Measurements from ENCODE around the gene ZFHX2.

Gene ZFHX2

DNA sequence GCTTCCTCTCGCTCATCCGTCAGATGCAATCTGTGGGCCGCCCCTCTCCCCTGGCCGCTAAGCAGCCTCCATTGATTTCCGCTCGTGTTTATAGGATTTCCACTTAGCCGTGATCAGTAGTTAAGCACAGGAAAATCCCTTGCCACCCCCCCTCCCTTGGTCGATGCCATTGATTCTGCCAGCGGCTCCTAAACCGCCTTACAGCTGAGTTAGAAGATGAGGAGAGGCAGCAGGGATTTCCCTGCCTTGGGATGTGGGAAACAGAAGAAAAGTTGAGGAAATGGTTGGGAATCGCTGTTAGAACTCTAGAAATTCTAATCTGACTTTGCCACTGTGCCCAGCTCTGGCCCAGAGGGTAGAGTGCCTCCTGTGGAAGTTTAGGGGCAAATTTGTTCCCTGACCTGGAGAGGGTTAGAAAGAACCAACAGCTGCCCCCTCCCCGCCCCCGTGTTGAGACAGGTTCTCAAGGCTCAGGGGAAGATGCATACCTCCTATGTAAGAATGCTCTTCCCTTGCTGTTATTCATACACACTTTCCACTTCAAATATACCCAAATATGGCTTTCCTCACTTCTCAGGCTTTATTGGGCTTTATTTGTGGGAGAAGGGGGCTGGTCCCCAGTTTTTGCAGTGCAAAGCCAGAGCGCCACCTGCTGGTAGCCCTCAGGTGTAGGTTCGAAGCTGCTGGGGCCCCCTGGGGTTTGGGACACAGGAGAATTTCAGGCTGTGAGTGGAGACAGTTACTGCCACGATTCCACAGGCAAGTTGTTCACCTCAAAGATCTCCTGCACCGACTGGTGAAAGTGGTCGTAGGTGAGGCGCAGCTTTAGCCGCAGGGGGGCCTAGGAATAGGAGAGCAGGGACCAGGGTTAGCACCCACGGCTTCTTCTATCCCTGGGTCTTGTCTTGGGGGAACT, 7.7 kb upstream of the ZFHX2 start:
- H3K4me2 ChIP-seq: no peak overlapping the region
- H3K27ac ChIP-seq: 0 out of 22 replicates have a peak overlapping the region, but pooled peaks of 1 of the 11 experiments have one; percentile 90
- peak overlapping the region in 6 of 11 experiments; percentile 9 to 95 (median 65); a peak in 6 of 22 replicates for H3K9ac ChIP-seq
- H3K4me1 ChIP-seq: peaks cover 19 to 49% (median 29%) of the 10 kb centered on the region in 10 experiments
- peaks cover 54 to 66% (median 61%) of the 10 kb centered on the region in 11 experiments for H3K36me3 ChIP-seq
- TF ChIP-seq Cebpa-rat (IDR thresholded peaks at IDR 0.05): no peak
- peaks cover 6 to 64% (median 21%) of the 10 kb centered on the region in 11 experiments; a peak in 17 of 22 replicates for H4K20me1 ChIP-seq
- H3K9me3 ChIP-seq (replicated peaks in 1 of 11): no peaks in the 10 kb centered on the region
- no peaks in the 10 kb centered on the region for H3K27me3 ChIP-seq
- no peak overlapping the region for H3K4me3 ChIP-seq

DNA sequence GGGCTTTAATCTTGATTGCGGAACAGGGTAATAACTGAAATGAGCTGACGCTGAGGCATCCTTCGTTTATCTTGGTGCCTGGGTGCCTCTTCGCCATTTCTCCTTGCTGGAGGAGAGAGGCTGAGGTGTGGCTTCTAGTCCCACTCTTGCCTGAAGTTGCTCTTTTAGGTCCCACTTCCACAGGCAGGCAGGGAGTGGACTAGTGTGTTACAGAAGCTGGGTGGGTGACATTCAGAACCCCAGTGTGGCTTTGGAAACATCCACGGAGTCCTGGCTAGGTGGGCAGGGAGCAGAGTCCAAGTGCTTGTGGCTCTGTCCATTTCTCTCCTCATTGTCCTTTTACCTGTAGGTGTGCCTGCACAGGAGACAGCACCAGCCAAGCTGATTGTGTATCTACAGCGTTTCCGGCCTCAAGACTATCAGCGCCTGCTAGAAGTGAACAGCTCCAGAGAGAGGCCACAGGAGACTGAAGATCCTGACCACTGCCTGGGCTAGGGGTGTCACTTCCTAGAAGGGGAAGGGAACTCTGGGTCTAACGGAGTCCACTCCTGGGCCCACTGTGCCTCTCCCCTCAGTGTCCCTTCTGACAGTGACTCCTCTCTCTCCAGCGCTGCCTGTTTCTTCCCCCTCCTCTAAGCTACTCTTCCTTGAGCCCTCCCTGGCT, 6.9 kb upstream of the ZFHX2 start:
- Histone ChIP-seq H3K9ac (peak overlapping the region in 9 of 11 experiments; percentile 9 to 97 (median 93); a peak in 12 of 22 replicates), H3K4me2 (peak overlapping the region in 10 of 11 experiments; percentile 85 to 99 (median 96); a peak in 9 of 22 replicates)

DNA sequence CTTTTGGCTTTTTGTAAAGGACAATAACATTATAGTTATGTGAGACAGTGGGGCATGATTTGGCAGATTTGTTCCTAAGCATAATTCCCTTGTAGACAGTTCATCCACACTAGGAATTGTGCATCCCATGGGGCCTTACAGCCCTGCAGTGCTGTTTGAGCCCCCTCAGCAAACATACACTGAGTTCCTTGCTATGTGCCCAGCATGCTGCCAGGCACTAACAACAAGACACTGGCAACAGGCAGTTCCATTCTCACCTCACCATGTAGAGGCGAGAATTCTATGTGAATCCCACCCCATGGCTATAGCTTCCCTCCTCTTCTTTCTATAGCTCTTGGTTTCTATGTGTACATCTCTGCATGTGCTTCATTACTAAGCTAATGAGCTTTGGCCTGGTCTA, 6.4 kb upstream of the ZFHX2 start:
- peaks cover 19 to 38% (median 28%) of the 10 kb centered on the region in 10 experiments for H3K4me1 ChIP-seq
- no peaks in the 10 kb centered on the region for H3K9me3 ChIP-seq (replicated peaks in 1 of 11)
- peak overlapping the region in 10 of 11 experiments; percentile 89 to 97 (median 94); a peak in 15 of 22 replicates for H3K9ac ChIP-seq
- no peak for TF ChIP-seq Cebpa-rat (IDR thresholded peaks at IDR 0.05)
- peak overlapping the region in 1 of 10 experiments; percentile 87; a peak in 1 of 20 replicates for H3K4me3 ChIP-seq
- H3K36me3 ChIP-seq: peaks cover 41 to 53% (median 49%) of the 10 kb centered on the region in 11 experiments
- no peaks in the 10 kb centered on the region for H3K27me3 ChIP-seq
- peak overlapping the region in 1 of 11 experiments; percentile 90; a peak in 2 of 22 replicates for H3K27ac ChIP-seq
- peaks cover 0 to 51% (median 12%) of the 10 kb centered on the region in 11 experiments; a peak in 15 of 22 replicates for H4K20me1 ChIP-seq
- H3K4me2 ChIP-seq: peak overlapping the region; percentile 85 to 99 (median 97); a peak in 21 of 22 replicates

More for the DNA sequence above, 6.9 kb upstream of the ZFHX2 start:
- no peak overlapping the region for H3K4me3 ChIP-seq
- H4K20me1 ChIP-seq: peaks cover 5 to 56% (median 16%) of the 10 kb centered on the region in 11 experiments; a peak in 17 of 22 replicates
- peaks cover 19 to 44% (median 29%) of the 10 kb centered on the region in 10 experiments for H3K4me1 ChIP-seq
- TF ChIP-seq Cebpa-rat (IDR thresholded peaks at IDR 0.05): no peak
- H3K9me3 ChIP-seq (replicated peaks in 1 of 11): no peaks in the 10 kb centered on the region
- peaks cover 46 to 58% (median 54%) of the 10 kb centered on the region in 11 experiments for H3K36me3 ChIP-seq
- no peaks in the 10 kb centered on the region for H3K27me3 ChIP-seq
- H3K27ac ChIP-seq: peak overlapping the region in 1 of 11 experiments; percentile 90; a peak in 2 of 22 replicates

DNA sequence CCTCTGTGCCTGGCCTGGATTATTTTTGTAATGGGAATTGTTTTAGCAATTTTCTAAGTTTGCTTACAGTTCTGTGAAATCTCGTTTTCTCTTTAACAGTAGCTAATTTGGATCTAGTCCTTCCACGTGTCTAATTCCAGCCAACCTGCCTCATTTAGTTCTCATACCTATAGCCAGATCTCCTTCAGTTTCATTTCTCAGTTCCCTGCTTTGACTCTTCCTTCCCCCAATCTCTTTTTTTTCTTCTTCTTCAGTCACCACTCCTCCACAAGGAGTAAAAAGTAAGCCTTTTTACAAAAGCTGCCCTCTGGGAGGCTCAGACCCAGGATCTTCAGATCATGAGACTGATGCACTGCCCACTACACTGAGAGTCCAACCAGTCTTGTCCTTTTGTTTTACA, 6.0 kb upstream of the ZFHX2 start:
- no peaks in the 10 kb centered on the region for H3K9me3 ChIP-seq (replicated peaks in 1 of 11)
- peaks cover 40 to 50% (median 46%) of the 10 kb centered on the region in 11 experiments for H3K36me3 ChIP-seq
- peaks cover 0 to 47% (median 8%) of the 10 kb centered on the region in 11 experiments; a peak in 15 of 22 replicates for H4K20me1 ChIP-seq
- H3K4me3 ChIP-seq: peak overlapping the region in 9 of 10 experiments; percentile 71 to 87 (median 82); a peak in 17 of 20 replicates
- no peaks in the 10 kb centered on the region for H3K27me3 ChIP-seq
- H3K27ac ChIP-seq: peak overlapping the region in 6 of 11 experiments; percentile 8 to 96 (median 90); a peak in 4 of 22 replicates
- H3K9ac ChIP-seq: peak overlapping the region in 10 of 11 experiments; percentile 89 to 97 (median 94); a peak in 20 of 22 replicates
- H3K4me1 ChIP-seq: peaks cover 19 to 36% (median 28%) of the 10 kb centered on the region in 10 experiments
- TF ChIP-seq Cebpa-rat (IDR thresholded peaks at IDR 0.05): no peak
- peak overlapping the region; percentile 85 to 99 (median 97) for H3K4me2 ChIP-seq

DNA sequence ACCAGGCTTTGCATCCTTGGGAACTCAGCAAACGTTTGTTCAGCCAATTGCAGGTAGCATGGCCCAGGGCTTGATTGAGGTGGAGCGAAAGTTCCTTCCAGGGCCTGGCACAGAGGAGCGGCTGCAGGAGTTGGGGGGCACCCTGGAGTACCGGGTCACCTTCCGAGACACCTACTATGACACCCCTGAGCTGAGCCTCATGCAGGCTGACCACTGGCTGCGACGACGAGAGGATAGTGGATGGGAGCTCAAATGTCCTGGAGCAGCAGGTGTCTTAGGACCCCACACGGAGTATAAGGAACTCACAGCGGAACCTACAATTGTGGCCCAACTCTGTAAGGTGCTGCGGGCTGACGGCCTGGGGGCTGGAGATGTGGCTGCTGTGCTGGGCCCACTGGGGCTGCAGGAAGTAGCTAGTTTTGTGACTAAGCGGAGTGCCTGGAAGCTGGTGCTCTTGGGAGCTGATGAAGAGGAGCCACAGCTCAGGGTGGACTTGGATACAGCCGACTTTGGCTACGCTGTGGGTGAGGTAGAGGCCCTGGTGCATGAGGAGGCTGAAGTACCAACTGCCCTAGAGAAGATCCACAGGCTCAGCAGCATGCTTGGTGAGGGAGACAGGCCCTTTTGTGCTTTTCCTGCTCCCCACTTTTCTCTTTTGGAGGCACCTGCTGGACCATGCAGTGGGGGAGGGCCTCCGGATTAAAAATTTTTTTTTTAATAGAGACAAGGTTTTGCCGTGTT, 5.3 kb upstream of the ZFHX2 start:
- Histone ChIP-seq H3K4me3 (peak overlapping the region; percentile 71 to 87 (median 82)), H3K9me3 (replicated peaks in 1 of 11) (no peaks in the 10 kb centered on the region), H4K20me1 (peaks cover 0 to 41% (median 6%) of the 10 kb centered on the region in 11 experiments; a peak in 11 of 22 replicates), H3K9ac (peak overlapping the region; percentile 89 to 97 (median 93)), H3K27ac (peak overlapping the region; percentile 88 to 96 (median 93)), H3K36me3 (peaks cover 34 to 43% (median 40%) of the 10 kb centered on the region in 11 experiments), H3K4me2 (peak overlapping the region; percentile 85 to 99 (median 97)), H3K27me3 (no peaks in the 10 kb centered on the region), H3K4me1 (peaks cover 22 to 38% (median 30%) of the 10 kb centered on the region in 10 experiments)
- no peak; a peak in 1 of 22 replicates for TF ChIP-seq Cebpa-rat (IDR thresholded peaks at IDR 0.05)

DNA sequence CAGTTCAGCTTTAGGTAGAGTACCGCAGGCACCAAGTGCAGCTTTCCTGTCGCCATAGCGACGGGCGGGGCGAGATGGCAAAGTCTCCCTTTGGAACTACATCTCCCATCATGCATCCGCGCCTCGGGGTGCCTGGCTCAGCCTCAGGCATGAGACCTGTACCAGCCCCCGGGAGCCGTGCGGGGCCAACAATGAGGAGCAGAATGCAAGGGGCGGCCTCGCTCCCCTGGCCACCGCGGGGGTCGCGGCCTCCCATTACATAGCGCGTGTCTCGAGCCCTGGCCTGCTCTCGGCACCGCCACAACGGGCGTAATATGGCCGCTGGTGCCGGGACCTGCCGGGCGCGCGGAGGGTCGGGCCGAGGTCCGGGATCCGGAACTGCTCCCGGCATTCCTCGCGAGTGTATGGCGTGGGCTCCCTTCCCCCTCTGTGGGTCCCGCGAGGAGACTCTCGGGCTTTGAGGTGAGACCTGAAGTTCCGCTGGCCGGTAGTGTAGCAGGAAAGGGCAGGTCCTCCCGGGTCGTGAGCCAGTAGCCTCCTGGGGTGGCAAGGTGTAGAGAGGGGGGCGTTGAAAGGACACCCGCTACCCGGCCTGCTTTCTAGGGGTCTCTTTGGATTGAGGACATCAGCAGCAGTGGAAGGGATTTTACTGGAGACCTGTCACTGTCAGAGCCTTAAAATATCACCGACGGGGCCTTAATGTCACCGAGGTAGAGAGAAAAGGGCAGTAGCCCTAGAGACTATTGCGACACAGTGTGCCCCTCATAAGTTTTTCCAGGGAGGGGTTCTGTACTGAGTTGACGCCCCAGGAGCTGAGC, 4.5 kb upstream of the ZFHX2 start, which contains the start of gene THTPA:
Gene THTPA (plus strand): TSS at position 390 of the 818 bp plus-strand sequence. CDS start 487 bp downstream, outside the sequence.
- TF ChIP-seq Cebpa-rat (IDR thresholded peaks at IDR 0.05): peak in 8 of 11 experiments; percentile 11 to 87 (median 50); a peak in 8 of 22 replicates
- H3K9me3 ChIP-seq (replicated peaks in 1 of 11): no peaks in the 10 kb centered on the region

DNA sequence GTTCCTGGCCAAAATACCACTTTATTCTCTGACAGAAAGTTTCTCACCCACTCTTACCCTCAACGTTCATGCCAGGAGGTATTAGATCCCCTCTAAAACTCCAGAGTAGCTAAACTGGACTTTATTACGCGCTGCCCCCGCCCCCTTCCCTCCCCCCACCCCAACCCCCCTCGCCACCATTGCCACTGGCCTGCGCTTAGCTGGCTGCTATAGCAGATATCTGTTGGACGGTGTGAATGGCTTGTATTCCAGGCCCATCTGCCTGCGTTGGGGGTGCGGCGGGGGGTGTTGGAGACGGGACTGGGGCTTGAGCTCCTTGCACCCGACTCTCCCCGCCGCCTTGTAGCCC, 3.9 kb upstream of the ZFHX2 start:
- Histone ChIP-seq H3K9ac (peak overlapping the region; percentile 89 to 97 (median 93)), H3K27me3 (no peaks in the 10 kb centered on the region)

More for the DNA sequence above, 4.5 kb upstream of the ZFHX2 start, which contains the start of gene THTPA:
- Histone ChIP-seq H3K27ac (peak within 1 kb of the TSS; percentile 88 to 96 (median 93)), H3K36me3 (peaks cover 26 to 36% (median 32%) of the 10 kb centered on the region in 11 experiments), H3K4me3 (peak within 1 kb of the TSS; percentile 71 to 87 (median 82)), H3K27me3 (no peaks in the 10 kb centered on the region), H4K20me1 (peaks cover 0 to 33% (median 6%) of the 10 kb centered on the region in 11 experiments; a peak in 10 of 22 replicates), H3K4me2 (peak within 1 kb of the TSS; percentile 85 to 99 (median 97)), H3K9ac (peak within 1 kb of the TSS; percentile 89 to 97 (median 93)), H3K4me1 (peaks cover 25 to 40% (median 32%) of the 10 kb centered on the region in 10 experiments)

More for the DNA sequence above, 3.9 kb upstream of the ZFHX2 start:
- Histone ChIP-seq H3K36me3 (peaks cover 20 to 30% (median 26%) of the 10 kb centered on the region in 11 experiments), H3K9me3 (replicated peaks in 1 of 11) (no peaks in the 10 kb centered on the region), H3K4me1 (peaks cover 29 to 46% (median 37%) of the 10 kb centered on the region in 10 experiments), H4K20me1 (peaks cover 0 to 27% (median 6%) of the 10 kb centered on the region in 11 experiments; a peak in 10 of 22 replicates), H3K4me3 (peak overlapping the region; percentile 71 to 87 (median 82)), H3K4me2 (peak overlapping the region; percentile 85 to 99 (median 97)), H3K27ac (peak overlapping the region; percentile 88 to 96 (median 93); a peak in 17 of 22 replicates)
- TF ChIP-seq Cebpa-rat (IDR thresholded peaks at IDR 0.05): no peak
